Globus pallidus (tissue), 1 donor: ENCODE data around the gene IRX5.

Source experiments
- DNase-seq: peaks from one replicate; pipeline ENCODE4 v3.0.0-alpha.2; 2015; ENCODE audit warnings: low spot score

IRX5 gene

DNA sequence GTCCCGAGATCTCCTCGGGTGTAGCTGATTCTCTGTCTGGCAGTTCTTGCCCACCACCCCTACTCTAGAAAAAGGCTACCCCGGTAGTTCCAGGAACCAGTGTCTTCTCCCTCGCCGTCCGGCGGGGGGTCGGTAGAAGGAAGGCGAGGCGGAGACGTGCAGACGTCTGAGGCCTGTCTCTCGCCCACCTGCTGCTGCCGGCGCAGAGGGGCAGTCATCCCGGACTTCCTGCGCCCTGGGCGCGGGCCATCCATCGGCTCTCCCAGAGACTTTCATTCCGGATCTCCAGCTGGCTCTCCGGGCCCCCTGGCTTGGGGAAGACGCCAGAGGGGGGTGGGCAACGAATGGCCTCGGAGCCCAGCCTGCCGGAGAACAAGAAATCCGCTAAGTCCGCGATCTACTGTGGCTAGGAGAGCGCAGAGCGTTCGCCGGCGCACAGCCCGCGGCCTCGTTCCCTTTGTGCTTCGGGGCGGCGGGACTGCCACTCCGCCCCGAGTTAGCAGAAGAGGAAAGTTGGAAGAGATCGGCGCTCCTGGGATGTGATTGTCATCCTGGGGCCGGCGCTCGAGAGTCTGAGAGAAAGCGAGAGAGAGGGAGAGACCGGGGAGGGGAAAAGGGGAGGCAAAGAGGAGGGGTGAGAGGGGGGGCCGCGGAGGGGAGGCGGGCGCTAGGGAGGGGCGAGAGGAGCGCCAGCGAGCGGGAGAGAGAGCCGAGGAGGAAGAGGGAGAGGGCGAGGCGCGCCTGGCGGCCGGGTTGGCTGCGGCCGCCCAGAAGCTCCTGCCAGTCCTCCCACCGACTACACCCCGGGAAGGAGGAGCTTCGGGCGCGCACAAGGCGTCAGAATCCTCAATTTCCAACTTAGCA, at the start of gene IRX5:
Gene IRX5 (plus strand): TSS at position 861 of the 864 bp plus-strand sequence. CDS start 334 bp downstream, outside the sequence.
- peak; percentile 92 for DNase-seq

DNA sequence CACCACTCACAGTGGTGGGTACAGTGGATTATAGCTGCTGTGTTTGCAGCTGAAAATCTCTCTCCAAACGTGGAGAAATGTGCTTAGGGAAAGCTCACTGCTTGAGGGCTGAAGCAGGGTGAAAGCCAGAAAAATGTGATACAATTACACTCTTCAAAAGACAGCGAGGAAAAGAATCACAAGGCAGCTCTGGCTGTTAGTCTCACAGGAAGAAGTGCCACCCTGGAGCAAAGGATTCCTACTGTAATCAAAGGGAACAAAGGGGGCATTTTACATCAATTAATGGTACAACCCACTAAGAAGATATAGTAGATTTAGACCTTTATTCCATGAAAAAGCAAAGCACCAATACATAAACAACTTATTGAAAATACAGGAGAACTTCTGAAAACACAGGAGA, 48.1 kb upstream of the IRX5 start:
- no peak for DNase-seq

DNA sequence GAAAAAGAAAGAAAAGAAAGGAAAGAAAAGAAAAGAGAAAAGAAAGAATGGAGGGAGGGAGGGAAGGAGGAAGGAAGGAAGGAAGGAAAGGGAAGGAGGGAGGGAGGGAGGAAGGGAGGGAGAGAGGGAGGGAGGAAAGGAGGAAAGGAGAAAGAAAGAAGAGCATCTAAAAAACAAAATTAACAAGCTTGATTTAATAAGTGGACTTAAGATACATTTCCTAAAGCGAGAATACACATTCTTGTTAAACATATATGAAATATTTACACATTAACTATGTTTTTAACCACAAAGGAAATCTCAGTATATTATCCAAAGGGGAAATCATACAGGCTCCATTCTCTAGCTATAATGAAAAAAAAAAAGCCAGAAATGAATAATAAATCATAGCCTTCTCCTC, 47.3 kb upstream of the IRX5 start:
- no peak for DNase-seq

DNA sequence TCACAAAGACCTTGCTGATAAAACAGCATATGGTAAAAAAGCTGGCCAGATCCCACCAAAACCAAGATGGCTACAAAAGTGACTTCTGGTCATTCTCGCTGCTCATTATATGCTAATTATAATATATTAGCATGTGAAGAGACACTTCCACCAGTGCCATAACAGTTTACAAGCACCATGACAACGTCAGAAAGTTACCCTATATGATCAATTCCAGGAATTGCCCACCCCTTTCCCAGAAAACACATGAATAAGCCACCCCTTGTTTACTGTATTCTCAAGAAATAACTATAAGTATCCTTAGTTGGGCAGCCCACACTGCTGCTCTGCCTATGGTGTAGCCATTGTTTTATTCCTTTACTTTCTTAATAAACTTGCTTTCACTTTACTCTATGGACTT, 44.6 kb upstream of the IRX5 start:
- DNase-seq = no peak

DNA sequence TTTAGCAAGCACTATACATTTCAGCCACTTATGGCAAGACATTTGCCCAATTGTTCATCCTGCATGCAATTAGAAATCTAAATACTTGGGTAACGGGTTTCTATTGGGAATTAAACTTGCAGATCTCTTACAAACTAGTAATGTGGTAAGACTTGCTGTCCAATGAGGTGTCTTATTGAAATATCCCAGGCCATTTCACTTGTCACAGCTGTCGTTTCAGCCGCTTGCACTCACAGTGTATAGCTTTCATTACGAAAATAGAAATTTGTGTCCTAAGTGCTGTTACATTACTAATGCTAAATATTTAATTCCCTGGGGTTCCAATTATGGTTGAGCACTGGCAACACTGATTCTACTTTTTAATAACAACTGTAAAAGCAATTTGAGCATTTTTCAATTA, 40.3 kb upstream of the IRX5 start:
- DNase-seq = no peak

DNA sequence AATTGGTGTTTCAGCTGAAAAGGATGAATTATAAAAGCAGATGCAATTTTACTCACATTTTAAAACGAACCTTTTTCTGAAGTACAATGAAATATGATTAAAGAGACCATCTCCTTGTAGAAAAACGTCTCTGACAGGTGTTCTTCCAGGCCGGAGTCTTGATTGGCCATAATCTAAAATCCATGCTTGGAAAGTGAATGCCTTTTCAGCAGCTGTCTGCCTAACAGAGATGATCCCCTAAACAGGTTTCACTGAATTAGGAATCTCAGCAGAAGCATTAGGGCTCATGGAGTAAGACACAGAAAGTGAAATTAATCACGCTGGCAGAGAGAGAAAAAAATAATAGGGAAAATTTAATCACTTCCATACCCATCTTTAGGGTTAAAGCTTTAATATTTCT, 39.3 kb upstream of the IRX5 start:
- no peak for DNase-seq

DNA sequence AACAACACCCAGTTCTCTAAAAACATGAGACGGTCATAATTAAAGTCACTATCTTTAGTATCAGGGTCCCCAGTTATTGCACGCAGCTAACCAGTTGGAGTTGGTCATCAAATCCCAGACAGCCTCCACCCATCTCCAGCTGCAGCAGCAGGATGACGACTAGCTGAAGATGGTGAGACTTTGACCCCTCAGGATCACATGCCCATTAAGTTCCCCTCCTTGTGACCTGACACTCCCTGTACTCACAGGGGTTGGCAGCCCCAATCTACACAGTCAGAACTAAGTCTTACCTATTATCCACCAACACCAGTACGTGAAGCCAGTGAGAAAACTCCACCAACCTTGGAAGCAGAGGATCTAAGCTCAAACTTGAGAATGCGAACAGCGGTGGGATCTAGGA, 37.7 kb upstream of the IRX5 start:
- DNase-seq = no peak

DNA sequence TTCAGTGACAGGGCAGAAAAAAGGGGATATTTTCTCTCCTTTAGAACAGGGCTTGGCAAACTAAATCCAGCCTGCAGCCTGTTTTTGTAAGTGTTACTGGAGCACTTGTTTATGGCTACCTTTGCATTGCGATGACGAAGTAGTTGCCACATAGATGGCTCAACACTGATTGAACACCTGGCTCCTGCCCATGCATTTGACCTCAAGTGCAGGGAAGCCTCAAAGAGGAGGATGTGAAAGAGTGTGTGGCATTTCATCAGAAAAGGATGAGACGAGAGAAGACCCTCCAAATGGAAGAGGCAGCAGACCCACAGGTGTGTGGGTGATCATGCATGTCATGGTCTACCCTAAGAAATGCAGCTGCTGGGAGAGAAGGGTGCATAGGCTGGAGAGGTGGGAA, 32.7 kb upstream of the IRX5 start:
- DNase-seq = no peak

DNA sequence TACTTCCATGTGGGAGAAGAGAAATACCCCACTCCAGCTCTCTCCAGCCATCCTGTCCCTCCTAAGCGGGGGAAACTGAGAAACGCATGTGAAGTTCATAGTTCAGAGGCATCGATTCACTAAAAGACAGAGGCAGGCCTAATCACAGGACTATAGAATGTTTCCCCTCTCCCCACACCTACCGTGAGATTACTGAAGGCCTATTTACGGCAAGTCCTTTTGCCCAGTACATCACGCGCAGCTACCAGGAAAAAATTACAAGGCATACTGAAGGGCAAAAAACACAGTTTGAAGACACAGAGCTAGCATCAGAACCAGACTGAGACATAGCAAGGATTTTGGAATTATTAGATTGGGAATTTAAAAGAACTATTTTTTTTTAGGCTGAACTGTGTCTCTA, 29.1 kb upstream of the IRX5 start:
- no peak for DNase-seq

DNA sequence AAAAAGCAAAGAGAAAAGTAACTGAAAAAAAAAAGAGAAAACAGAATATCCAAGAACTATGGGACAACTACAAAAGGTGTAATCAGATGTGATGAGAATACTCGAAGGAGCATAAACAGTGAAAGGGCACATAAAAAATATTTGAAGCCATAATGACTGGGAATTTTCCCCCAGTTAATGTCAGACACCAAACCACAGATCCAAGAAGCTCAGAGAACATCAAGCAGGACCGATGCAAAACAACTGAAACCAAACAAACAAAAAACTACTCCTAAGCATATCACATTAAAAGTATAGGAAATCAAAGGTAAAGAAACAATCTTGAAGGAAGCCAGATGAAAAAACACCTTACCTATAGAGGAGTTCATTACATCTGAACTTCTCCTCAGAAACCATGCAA, 27.6 kb upstream of the IRX5 start:
- DNase-seq = no peak

DNA sequence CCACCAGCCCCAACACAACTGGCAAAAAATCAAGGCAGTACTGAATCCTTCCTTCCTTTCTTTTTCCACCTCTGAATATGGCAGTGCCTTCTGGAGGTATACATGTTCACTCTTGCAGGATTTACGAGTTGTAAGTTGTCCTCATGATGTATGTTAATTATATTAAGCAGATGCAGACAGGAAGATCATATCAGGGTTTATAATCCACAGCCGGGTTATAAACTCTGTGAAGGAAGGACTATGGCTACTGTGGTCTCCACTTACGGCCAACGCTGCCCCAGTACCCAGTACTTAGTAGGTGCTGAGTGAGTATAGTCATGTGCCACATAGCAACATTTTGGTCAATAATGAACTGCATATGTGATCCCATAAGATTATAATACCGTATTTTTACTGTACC, 19.6 kb upstream of the IRX5 start:
- no peak for DNase-seq

DNA sequence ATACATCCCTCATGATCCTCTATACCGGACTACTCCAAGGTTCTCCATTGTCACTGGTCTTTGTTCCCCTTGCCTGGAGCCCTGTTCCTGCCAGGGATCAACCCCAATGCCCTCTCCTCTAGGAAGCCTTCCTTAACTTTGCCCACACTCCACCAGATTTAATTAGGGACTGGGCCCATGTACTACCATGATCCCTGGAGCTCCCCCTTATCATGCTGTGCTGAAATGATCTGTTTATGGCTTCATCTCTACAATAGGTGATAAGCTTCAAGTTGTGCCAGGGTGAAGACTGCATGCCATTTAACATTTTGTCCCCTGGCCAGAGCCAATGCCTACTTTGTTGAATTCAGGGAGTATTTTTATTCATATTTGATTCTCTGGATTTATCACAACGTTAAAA, 17.9 kb upstream of the IRX5 start:
- no peak for DNase-seq

DNA sequence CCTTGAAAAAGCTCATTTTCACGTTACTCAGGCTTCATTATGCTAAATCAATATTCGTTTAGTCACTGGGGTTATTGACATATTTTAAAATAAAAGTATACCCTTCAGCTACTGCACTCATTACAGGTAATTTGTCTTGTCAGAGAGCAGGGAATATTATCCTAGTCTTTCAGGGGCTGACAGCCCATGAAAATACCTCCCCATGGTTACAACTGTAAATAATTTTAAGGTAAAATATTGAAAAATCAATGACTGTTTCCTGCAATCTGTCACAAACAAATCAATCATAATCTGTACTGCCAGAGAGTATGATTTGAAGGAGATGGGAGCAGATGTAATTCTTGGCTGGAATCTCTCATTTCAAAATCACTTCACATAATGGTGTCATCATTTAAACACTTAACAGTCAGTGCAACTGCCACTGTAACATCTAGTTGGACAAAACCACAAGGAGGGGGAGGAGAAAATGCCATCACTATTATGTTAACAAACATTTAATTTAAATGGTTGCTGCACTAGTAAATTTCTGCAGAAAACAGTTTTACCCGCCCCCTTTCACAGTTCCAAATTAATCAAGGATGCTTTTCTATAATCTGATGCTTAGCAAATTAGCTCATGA, 9.3 kb upstream of the IRX5 start:
- DNase-seq = no peak

DNA sequence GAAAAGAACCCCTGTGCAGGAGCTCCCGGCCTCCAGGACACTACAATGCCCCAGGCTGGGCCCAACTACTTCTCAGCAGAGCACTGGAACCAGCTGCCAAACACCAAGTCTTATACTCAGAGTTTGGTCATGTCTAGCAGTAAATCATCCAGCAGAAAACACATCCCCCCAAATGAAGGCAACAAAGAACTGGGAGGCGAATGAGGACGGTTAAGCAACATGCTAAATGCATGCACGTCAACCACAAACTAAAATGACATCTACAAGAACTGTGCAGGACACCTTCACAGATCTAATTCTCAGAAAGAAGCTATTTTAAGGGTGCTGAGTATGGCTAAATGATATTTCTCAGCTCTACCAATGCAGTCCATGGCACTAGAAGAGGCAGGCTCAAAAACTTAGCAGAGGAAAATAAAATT, 7.6 kb upstream of the IRX5 start:
- DNase-seq = no peak

DNA sequence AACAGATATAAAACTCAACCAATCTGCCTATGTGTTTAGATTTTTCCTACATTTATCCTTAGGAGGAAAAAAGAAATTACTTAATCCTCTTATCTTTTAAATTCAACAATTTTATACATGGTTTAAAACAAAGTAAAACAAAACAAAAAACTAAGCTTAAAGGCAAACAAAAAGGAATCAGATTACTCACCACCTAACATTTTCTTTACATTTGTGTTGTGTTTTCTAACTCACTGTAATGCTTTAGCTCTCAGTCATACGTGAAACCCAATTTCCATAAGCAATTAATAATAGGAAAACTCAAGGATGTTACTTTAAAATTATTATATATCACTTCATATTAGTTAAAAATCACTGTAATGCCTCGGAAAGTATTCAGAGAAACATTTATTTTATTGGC, 6.7 kb upstream of the IRX5 start:
- DNase-seq = no peak

DNA sequence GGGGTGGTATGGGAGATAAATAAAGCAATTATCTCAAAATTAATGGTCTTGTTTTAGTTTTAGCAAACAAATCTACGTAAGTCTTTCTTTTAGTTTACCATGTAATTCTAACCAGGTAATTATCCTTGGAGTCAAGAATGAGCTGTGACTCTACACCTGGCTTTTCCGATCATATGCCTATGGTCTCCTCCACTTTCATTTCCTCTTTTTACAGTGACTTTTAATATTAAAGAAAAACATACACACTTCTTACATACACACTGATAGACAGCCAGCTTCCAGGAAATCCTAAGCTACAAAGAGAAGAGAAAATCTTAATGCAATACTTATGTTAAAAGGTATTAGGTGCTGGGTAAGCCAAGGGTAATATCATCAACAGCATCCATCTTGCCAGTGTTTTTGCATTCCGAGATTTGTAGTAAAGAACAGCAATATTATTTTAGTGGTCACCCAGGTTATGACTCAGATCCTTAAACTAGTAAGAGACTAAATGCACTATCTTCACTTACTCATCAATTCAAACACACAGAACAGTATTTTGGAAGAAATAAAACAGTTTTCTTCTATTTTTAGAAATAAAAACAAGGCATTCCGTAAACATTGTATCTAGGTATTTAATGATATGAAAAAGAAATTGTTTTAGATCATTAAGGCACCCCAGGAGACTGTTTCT, 4.4 kb upstream of the IRX5 start:
- no peak for DNase-seq

DNA sequence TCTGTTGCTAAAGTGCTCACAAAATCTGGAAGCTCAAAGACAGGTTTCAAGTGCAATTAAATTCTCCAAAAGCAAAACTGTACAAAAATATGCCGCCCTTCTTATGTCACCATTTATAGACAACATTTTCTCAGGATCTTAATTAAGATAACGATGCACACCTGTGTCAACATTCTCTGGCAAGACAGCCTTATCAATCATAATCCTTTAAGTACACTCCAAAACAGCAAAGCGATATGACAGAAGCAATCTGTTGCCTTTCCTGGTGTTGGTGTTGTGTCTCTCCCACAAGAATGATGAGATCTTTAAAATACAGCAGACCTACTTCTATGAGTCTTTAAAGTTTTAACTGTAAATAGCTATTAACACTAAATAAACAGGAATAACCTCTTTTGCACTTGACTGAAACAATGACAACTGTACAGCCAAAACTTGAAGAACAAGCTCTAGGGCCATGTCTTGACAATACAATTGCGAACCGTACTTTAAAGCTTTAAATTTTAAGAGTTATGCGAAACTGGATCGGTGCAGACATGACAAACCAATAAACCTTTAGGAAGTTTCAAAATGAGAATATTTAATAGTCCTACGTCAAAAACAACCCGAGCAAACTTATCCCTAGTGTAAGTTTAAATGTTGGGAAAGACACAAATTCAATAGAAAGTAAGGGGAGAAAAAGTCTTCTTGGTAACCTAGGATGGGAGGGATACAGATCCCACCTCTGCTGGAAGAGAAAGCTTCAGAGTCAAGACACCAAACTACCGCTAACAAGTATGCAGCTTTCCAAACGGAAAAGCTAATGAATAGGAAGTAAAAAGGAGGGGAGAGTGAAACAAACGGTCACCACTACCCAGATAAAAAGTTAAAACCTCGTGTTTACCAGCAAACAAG, 3.3 kb upstream of the IRX5 start:
- no peak for DNase-seq

DNA sequence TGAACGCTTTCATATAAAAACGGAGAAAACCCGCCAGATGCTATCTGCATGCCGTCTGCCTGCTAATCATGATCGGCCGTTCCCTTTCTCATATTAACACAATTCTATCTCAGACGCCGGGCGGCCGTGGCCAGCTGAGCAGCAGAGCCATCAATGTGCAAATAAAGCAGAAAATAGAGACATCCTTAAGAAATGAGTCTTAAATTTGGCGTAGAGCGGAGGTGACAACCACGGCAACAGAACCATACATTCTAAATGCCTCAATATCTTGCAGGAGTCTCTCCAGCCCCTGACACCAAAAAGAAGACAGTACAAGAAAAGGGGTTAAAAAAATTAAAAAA, 2.7 kb upstream of the IRX5 start:
- no peak for DNase-seq

DNA sequence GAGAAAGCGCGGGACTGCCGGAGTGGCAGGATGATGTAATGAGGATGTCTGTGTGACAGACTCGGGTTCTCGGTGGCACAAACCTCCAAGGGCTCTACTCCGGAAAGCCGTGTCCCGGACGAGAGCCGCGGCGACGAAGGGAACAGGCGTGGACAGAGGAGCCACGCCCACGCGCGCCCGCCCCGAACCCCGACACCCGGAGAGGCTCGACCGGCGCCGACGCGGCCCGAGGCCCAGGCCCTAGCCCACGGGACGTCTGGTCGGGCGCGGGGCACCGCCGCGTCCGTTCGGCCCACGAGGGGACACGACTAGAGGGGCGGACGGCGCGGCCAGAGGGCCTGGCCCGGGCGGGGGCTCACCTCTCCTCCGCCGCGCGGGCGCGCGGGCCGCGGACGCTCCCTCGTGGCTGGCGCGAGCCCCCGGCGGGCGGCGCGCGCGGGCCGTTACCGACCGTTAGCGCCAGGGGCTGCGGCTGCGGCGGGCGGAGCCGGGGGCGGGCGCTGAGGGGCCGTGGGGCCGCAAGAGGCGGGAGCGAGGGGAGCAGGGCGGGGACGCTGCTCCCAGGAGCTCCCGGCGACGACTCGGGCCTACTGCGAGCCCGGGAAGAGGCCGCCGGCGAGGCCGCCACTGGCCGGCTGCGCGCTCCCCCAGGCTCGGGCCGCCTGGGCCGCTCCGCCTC, 2.1 kb upstream of the IRX5 start:
- peak; percentile 51 for DNase-seq

DNA sequence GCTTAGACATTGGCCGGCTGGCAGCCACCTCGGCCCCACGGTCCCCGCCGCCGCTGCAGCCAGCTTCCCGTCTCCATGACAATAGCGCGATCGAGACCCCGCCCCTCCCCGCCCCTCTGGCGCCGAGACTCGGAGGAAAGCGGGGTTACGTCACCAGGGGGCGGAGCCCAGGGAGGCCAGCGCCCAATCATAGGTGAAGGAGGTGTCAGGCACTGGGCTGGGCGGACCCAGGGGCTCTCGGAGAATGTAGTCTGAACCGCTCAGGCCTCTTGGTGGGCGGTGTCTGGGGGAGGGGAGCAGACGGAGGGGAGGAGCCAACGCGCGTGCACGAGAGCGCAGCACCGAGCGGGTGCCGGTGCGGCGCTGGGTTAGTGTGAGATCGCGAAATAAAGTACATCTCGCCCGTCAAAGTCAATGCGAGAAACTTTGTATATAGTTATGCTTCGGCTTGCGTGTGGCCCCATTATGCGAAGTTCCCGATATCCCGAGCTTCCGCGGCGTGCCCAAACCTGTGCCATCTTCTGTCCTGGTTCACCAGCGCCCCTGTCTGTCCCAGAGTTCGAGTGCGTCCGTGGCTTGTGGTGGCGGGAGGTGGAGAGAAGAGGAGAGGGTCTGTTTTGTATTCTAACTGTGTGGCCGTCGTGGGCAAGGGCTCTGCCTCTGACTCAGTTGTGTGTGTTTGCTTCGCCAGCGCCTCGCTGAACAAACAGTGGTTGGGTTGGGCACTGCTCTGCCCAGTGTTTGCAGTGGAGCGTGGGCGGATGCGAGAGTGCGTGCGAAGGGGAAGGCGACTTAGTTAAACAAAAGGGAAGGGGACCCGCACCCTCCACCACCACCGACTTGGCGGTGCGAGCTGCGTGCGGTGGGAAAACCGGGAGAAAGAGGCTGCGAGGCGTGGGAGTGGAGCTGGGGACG, 1.3 kb upstream of the IRX5 start:
- peak; percentile 99 for DNase-seq

DNA sequence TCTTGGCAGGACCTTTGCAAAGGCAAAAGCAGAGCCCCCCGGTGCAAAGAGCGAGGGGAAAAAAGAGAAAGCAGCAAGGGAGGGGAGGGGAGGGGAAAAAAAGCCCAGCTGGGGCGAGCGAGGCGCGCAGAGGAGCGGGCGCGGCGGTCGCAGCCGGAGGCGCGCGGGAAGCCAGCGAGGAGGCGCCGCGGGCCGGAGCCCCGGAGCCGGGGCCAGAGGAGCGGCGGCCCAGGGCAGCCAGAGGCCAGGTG, 129 bp downstream of the IRX5 start:
- DNase-seq = no peak
